DMS153 treated with DMSO at 0.1 percent for 48 hours (cell line): ENCODE measurements around the gene BRCA1.
"Not testable (repeated sequence)": the region's sequence is repeated elsewhere in the genome, so short reads cannot be mapped to it uniquely, and the experiment has no call there.

Experiments used
- DNase-seq: peaks from one replicate; lab custom pipeline; 2025; ENCODE audit not compliant: unreplicated experiment; lab: John Stamatoyannopoulos, UW

Gene BRCA1

DNA sequence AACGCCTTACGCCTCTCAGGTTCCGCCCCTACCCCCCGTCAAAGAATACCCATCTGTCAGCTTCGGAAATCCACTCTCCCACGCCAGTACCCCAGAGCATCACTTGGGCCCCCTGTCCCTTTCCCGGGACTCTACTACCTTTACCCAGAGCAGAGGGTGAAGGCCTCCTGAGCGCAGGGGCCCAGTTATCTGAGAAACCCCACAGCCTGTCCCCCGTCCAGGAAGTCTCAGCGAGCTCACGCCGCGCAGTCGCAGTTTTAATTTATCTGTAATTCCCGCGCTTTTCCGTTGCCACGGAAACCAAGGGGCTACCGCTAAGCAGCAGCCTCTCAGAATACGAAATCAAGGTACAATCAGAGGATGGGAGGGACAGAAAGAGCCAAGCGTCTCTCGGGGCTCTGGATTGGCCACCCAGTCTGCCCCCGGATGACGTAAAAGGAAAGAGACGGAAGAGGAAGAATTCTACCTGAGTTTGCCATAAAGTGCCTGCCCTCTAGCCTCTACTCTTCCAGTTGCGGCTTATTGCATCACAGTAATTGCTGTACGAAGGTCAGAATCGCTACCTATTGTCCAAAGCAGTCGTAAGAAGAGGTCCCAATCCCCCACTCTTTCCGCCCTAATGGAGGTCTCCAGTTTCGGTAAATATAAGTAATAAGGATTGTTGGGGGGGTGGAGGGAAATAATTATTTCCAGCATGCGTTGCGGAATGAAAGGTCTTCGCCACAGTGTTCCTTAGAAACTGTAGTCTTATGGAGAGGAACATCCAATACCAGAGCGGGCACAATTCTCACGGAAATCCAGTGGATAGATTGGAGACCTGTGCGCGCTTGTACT lies at the start of gene BRCA1:
Gene BRCA1 (minus strand): TSS at position 232 of the 834 bp plus-strand sequence. CDS start 1,268 bp downstream, outside the sequence.
- peak; percentile 98 for DNase-seq

DNA sequence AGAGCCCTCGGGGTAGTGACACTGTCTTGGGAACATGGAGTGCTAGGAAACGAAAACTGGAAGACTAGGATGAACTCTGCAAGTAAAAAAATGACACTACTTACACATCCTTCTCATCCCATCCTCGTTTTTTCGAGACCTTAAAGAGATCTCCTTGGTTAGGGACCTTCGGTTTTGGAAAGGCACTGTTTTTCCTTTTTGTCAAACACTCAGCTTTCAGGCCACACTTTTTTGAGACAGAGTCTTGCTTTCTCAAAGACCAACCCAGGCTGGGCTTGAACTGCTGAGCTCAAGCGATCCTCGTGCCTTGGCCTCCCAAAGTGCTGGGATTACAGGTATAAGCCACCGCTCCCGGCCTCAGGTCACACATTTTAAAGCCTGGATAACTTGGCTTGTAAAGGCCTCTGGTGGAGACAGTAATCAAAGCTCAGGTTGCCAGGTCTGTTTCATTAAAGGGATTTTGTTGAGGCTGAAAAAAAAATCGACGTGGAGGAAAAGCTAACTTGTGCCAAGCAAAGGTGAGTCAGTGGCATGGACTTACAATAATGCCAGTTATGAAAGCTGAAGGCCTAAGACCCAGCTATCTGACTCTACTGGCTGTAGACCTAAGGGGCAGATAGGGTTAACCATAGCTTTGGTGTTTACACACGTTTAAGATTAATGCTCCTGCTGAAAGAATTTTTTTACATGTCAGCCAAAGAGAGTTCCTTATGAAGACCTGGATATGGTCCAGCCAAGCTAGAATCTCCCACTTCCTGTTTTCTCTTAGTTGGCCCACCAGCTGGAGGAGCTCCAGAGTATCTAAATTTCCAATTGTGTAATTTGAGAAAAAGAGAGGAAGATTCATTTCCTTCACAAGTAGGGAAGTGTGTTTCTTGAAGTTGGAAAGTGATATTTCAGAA lies 46.7 kb upstream of the BRCA1 start:
- peak; percentile 23 for DNase-seq

DNA sequence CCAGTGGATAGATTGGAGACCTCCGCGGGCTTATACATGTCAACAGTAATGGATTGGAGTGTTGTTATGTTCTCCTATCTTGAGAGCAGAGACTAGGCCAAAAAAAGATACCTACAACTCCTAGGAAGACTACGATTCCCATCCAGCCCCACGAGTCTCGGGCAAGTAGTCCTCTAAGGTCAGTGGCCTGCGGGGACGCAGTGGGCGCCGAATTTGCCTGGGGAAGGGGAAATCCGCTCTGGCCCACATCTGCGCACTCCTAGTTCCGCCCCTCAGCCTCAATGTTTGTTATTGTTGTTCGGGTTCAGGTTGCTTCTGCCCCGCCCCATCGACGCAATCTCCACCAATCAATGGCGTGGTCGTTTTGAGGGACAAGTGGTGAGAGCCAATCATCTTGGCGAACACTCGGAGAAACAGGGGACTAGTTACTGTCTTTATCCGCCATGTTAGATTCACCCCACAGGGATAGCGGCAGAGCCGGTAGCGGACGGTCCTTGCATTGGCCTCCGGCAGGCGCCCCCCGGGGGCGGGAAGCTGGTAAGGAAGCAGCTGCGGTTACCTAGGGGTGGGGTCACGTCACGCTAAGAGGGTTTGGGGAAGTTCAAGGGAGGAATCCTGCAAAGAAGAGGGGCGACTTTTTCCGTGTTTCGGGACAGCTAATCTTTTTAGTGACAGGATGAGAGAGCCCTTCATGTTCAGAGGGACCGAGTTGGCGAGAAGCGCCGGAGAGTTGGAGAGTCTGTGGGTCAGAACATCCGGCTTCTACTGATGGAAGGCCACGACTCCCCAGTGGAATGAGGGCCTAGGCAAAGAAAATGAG lies 45.8 kb upstream of the BRCA1 start, which contains the start of gene NBR1:
Gene NBR1 (plus strand): TSS at position 449 of the 820 bp plus-strand sequence. CDS start 4,586 bp downstream, outside the sequence.
- peak; percentile 96 for DNase-seq

DNA sequence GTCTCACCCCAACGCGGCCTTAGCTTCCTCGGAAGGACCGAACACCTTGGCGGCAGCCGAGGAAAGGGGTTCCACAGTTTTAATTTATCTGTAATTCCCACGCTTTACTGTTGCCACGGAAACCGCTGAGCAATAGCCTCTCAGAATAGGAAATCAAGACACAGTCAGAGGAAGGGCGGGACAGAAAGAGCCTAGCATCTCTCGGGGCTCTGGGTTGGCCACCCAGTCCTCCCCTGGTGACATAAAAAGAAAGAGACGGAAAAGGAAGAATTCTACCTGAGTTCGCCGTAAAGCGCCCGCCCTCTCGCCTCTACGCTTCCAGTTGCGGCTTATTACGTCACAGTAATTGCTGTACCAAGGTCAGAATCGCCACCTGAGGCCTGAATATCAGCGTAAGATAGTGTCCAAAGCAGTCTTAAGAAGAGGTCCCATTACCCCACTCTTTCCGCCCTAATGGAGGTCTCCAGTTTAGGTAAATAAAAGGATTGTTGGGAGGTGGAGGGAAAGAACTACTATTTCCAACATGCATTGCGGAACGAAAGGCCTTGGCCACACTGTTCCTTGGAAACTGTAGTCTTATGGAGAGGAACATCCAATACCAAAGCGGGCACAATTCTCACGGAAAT lies 45.1 kb upstream of the BRCA1 start:
- DNase-seq = peak; percentile 97

DNA sequence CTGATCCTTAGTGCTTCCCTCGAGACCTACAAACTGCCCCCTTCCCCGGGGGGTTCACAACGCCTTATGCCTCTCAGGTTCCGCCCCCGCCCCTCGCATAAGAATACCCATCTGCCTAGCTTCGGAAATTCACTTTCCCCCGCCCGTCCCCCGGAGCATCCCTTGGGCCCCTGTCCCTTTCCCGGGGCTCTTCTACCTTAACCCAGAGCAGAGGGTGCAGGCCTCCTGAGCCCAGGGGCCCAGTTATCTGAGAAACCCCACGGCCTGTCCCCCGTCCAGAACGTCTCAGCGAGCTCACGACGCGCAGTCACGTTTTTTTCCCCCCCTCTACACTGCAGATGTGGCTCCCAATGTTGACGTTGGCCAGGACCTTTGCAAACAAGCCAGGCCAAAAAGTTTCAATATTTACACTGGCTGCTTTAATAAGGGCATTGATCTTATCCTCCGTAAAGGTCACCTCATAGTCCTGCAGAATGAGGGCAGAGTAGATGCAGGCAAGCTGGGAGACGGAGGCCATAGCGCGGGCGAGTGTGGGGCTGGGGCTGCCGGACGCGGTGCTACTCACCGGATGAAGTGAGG lies 44.5 kb upstream of the BRCA1 start:
- no peak for DNase-seq

DNA sequence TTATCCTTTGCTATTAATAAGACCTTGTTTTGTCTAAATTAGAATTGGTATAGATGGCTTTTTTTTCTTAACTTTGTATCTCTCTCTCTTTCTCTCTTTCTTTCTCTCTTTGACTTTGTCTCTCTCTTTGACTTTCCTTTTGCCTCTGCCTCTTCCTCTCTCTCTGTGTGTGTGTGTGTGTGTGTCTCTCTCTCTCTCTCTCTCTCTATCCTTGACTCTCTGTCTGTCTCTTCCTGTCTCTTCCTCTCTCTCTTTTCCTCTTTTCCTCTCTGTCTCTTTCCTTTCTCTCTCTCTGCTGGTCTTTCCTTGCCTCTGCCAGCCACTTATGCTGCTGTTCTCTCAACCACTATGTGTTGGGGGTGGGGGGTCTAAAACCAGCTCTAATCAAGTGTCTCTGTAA lies 40.8 kb upstream of the BRCA1 start:
- not testable (repeated sequence) for DNase-seq

DNA sequence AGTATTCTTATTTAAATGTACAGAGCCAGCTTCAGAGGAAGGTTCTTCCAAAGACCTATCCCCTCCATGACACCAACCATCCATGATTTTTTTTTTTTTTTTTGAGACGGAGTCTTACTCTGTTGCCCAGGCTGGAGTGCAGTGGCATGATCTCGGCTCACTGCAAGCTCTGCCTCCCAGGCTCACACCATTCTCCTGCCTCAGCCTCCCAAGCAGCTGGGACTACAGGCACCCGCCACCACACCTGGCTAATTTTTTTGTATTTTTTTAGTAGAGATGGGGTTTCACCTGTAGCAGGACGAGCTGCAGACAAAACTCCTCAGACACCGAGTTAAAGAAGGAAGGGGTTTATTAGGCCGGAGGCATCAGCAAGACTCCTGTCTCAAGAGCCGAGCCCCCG lies 34.8 kb upstream of the BRCA1 start:
- not testable (repeated sequence) for DNase-seq

DNA sequence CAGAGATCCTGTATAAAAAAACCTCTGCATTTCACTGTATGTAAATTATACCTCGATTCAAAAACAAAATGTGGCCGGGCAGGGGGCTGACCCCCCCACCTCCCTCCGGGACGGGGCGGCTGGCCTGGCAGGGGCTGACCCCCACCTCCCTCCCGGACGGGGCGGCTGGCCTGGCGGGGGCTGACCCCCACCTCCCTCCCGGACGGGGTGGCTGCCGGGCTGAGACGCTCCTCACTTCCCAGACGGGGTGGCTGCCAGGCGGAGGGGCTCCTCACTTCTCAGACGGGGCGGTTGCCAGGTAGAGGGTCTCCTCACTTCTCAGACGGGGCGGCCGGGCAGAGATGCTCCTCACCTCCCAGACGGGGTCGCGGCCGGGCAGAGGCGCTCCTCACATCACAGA lies 34.1 kb upstream of the BRCA1 start:
- not testable (repeated sequence) for DNase-seq

DNA sequence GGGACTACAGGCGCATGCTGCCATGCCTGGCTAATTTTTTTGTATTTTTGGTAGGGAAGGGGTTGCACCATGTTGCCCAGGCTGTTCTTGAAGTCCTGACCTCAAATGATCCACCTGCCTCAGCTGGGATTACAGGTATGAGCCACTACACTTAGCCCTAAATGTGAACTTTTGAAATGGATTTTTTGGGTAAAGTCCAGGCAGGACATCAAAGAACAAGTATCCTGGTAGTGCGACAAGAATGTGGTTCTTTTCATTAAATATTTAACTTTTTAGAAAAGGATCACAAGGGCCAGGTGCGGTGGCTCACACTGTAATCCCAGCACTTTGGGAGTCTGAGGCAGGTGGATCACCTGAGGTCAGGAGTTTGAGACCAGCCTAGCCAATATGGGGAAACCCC lies 30.5 kb upstream of the BRCA1 start:
- DNase-seq = no peak

DNA sequence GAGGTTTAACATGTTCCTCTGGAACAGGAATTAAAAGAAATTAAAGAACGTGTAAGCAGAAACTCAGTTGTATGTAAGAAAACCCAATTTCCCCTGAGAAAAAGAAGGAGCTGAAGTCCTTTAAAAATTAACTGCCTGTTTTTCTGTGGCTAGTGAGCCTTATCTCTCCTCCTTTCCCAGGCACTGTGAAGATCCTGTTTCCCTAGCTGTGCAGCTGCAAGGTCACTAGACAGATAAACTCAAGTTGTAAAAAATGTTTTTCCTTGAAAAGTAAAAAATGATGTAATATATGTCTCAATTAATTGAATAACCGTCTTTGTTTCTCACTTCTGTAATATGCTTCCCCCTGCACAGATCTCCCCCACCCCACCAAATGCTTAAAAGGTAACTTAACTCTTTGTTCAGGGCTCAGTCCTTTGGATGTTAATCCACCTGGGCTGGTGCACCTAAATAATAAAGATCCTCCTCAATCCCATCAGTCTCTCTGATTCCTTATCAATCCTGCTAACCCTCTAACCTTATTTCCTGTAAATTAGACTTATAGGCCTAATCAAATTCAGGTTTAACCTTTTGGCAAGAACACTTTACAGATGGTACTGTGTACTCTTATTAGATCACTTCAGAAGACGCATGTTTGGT lies 28.2 kb upstream of the BRCA1 start:
- DNase-seq = not testable (repeated sequence)

DNA sequence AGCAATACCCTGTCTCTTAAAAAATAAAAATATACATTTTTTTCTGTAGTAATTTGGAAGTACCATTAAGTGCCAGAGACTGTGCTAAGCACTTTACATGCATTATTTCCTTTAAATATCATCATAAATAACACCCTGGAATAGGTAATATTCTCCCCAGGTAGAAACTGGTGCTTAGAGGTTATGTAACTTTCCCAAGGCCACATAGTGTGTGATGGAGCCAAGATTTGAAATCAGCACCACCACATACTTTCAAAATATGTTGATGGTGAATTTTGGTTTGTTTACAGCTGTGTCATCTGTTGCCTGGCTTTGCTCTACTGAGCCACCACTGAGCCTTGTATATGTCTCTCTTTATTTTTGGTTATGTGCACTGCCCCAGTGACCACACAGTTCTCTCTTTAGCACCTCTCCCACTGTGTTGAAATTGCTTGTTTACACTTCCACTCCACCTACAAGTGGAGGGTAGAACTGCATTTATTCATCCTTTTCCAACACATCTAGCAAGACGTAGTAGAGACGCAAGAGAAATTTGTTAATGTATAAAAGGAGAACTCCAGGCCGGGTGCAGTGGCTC lies 26.8 kb upstream of the BRCA1 start:
- DNase-seq = no peak

DNA sequence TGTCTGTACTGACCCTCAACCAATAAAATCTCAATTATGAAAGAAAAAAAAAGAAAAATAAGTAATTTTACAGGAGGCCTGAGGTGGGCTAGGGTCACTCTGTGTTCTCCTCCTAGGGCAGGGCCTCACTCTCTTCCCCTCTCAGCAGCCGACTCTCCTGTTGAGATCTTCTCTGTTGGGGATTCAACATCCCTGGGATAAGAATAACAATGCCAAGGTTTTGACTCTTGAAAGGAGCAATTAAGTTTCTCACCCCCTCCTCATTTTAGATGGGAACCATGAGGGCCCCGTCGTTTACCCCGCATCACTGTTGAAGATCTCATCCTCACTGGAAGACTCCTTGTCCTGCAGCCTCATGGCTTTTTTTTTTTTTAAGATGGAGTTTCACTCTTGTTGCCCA lies 21.5 kb upstream of the BRCA1 start:
- DNase-seq = no peak

DNA sequence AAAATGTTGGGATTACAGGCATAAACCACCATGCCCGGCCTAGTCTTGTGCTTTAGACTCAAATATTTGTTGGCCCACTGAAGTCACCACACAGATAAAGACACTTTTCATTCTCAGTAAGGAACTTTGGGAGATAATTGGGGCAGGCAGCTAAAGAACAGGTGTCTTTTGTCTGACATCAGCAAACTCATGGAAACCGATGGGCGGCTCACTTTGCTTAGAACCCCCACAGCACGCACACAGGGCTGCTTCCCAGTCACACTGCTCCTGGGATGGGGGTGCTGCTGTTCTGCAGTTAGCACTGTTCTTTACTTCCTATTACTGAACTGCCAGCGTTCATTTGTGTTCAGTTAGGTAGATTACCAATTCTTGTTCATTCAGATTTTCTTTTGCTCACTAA lies 18.0 kb upstream of the BRCA1 start:
- DNase-seq = no peak

DNA sequence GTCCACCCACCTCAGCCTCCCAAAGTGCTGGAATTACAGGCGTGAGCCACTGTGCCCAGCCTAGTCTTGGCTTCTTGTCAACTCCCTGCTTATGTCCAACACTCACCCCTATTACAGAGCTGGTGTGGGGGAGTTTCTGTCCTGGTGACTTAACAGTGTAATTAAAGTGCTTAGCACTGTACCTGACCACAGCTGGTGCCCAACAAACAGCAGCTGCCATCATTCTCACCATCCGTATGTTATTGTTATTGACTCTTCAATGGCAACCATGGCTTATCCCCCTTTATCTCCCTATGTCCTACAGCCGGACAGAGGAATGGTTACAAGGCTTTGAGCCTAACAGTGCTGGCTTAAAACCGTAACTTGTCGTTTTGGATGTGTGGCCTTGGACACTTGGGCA lies 17.0 kb upstream of the BRCA1 start:
- no peak for DNase-seq

DNA sequence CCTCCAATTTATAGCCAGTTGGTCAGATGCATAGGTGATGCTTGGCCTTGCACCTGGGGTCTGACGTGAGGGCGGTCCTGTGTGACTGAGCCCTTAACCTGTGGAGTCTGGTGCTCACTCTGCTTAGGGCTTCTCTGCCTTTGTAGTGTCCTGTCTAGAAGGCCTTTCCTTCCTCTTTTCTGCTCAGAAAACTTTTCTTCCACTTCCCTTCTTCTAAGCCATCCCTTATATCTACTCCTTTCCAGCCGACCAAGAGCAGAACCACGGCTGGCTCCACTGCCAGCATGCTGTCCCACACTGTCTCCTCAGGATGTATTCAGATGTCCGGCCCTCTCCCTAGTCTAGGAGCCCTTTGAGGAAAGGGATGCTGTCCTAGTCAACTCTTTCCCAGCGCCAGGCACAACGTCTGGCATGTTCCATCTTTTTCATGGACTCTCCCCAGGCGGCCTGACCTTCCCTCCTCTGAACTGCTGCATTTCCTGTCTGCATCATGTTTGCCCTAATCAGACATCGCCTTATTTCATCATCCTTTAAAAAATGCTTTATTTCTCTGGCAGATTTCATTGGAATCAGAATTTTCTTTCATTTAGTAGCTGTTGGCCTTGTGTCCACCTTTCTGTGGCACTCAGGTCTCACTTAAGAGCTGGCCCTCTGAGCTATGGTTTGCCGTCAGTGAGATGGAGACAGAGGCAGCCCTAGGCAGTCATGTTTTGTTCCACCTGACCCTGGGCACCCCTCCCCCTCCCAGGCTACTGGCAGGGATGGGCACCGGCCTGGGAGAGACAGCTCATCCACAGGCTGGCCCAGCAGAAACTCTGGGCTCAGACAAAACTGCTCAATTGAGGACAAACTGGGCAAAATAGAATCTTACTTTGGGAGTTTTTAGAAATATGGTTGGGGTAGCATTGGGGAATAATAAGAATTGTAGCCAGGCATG lies 15.5 kb upstream of the BRCA1 start:
- no peak for DNase-seq

DNA sequence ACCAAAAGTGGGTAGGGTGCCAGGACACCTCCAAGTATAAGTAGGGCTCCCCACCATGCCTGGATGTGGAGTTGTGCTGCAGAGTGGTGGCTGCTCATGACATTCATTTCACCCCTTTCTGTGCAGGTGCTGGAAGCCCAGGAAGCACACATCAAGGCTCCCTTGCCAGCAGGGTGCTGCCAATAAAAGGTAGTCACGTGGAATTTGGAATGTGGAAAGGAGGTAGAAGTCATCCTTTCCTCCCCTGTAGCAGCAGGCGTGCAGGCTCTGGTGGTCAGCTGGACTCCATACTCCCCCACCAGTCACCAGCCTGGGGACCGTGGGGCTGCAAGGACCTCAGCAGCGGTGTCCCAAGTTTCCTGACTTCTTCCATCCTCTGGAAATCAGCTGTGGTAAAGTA lies 13.4 kb upstream of the BRCA1 start:
- not testable (repeated sequence) for DNase-seq

DNA sequence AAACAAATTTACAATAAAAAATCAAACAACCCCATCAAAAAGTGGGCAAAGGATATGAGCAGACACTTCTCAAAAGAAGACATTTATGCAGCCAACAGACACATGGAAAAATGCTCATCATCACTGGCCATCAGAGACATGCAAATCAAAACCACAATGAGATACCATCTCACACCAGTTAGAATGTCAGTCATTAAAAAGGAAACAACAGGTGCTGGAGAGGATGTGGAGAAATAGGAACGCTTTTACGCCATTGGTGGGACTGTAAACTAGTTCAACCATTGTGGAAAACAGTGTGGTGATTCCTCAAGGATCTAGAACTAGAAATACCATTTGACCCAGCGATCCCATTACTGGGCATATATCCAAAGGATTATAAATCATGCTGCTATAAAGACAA lies 11.4 kb upstream of the BRCA1 start:
- not testable (repeated sequence) for DNase-seq

DNA sequence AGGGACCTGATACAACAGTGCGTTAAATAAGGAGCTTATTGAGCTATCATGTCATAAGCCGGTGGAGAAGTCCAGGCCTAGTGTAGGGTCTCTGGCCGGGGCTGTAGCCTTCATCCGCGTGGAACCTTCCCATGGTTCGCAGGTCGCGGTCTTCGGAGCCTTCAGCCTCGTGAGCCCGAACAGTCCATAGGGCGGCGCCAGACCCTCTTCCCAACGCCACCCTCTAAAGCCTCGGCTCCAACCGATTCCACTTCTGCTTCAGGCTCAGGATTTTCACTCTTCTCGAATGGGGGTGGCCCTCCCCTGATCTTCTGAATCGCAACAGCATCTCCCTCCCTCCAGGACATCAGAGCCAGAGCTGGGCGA lies 10.3 kb upstream of the BRCA1 start:
- no peak for DNase-seq
